OCI-LY3 (cell line): ENCODE results near the gene C2CD4A.

Experiments
- H2AFZ ChIP-seq: fragments of 200-600, 300-600 bp; shearing (Covaris generic); 2 replicates; pipeline ENCODE4 v1.6.0; 2014; ENCODE audit warnings: antibody characterized with exemption, low read depth, low read length
- H3K27ac ChIP-seq: fragments of 200-600, 300-600 bp; sonication (generic); 2 replicates; pipeline ENCODE4 v1.5.1; 2014; ENCODE audit warnings: mild to moderate bottlenecking, low read length, moderate library complexity, mixed read lengths
- H3K27me3 ChIP-seq: fragments of 200-600, 300-600 bp; sonication (generic); 2 replicates; pipeline ENCODE4 v1.6.1; 2014; ENCODE audit warnings: low read depth, low read length, mixed read lengths
- H3K36me3 ChIP-seq: fragments of 200-600, 300-600 bp; sonication (generic); replicated peaks from 2 replicates; pipeline ENCODE3; 2014; ENCODE audit warnings: low read depth, low read length, mixed read lengths
- H3K4me1 ChIP-seq: fragments of 300-600, 200-600 bp; sonication (generic); 2 replicates; pipeline ENCODE4 v1.6.1; 2014; ENCODE audit warnings: low read length, mixed read lengths
- H3K4me2 ChIP-seq: fragments of 200-600, 300-600 bp; sonication (generic); 2 replicates; pipeline ENCODE4 v1.6.1; 2014; ENCODE audit warnings: low read length, mixed read lengths
- H3K4me3 ChIP-seq: fragments of 300-600, 200-600 bp; sonication (generic); 2 replicates; pipeline ENCODE4 v1.5.1; 2014; ENCODE audit warnings: antibody characterized with exemption, mild to moderate bottlenecking, low read length, moderate library complexity
- H3K79me2 ChIP-seq: fragments of 300-600, 200-600 bp; shearing (Covaris generic); 2 replicates; pipeline ENCODE4 v1.6.1; 2014; ENCODE audit warnings: mild to moderate bottlenecking, low read length, mixed read lengths
- H3K9ac ChIP-seq: fragments of 300-600, 200-600 bp; shearing (Covaris generic); 2 replicates; pipeline ENCODE4 v1.6.0; 2014; ENCODE audit warnings: mild to moderate bottlenecking, low read length, moderate library complexity
- H3K9me3 ChIP-seq: fragments of 200-600, 300-600 bp; shearing (Covaris generic); 2 replicates; pipeline ENCODE4 v1.6.1; 2014; ENCODE audit warnings: low read length, mixed read lengths; ENCODE audit not compliant: insufficient read depth
- H4K20me1 ChIP-seq: fragments of 200-600, 300-600 bp; sonication (generic); 2 replicates; pipeline ENCODE4 v1.6.1; 2016; ENCODE audit warnings: low read length, mixed read lengths; ENCODE audit not compliant: insufficient read depth
- EZH2phosphoT487 ChIP-seq: fragments of 200-600 bp; shearing (Covaris generic); IDR thresholded peaks from 2 replicates; pipeline ENCODE4 v1.6.1; 2018; ENCODE audit warnings: antibody characterized with exemption, mixed run types, low read depth
- TF ChIP-seq, protein P1 (sequence below): fragments of 200-600, 300-600 bp; sonication (generic); IDR thresholded peaks from 2 replicates; pipeline ENCODE4 v1.5.1; 2014; ENCODE audit warnings: antibody characterized with exemption, low read length, low read depth

C2CD4A gene

GRCh38 chr15:62088353-62088693 is 21.5 kb downstream of the C2CD4A start:
- no peaks in the 10 kb centered on the region for H3K9me3 ChIP-seq
- H3K27me3 ChIP-seq = no peaks in the 10 kb centered on the region
- H3K36me3 ChIP-seq = no peaks in the 10 kb centered on the region
- H3K4me3 ChIP-seq = no peak overlapping the region
- TF ChIP-seq EZH2phosphoT487 = no peak
- TF ChIP-seq, protein P1, sequence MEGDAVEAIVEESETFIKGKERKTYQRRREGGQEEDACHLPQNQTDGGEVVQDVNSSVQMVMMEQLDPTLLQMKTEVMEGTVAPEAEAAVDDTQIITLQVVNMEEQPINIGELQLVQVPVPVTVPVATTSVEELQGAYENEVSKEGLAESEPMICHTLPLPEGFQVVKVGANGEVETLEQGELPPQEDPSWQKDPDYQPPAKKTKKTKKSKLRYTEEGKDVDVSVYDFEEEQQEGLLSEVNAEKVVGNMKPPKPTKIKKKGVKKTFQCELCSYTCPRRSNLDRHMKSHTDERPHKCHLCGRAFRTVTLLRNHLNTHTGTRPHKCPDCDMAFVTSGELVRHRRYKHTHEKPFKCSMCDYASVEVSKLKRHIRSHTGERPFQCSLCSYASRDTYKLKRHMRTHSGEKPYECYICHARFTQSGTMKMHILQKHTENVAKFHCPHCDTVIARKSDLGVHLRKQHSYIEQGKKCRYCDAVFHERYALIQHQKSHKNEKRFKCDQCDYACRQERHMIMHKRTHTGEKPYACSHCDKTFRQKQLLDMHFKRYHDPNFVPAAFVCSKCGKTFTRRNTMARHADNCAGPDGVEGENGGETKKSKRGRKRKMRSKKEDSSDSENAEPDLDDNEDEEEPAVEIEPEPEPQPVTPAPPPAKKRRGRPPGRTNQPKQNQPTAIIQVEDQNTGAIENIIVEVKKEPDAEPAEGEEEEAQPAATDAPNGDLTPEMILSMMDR = no peak
- H2AFZ ChIP-seq = no peak overlapping the region
- no peak overlapping the region for H3K9ac ChIP-seq
- H3K27ac ChIP-seq = no peak overlapping the region
- H4K20me1 ChIP-seq = no peaks in the 10 kb centered on the region
- no peaks in the 10 kb centered on the region for H3K79me2 ChIP-seq
- H3K4me2 ChIP-seq = no peak overlapping the region
- H3K4me1 ChIP-seq = peaks cover 17% of the 10 kb centered on the region

- Histone ChIP-seq H3K4me3 (no peak overlapping the region), H3K36me3 (no peaks in the 10 kb centered on the region), H3K27ac (no peak overlapping the region), H3K9me3 (no peaks in the 10 kb centered on the region), H2AFZ (no peak overlapping the region), H3K4me1 (peaks cover 10% of the 10 kb centered on the region), H3K27me3 (no peaks in the 10 kb centered on the region), H3K4me2 (no peak overlapping the region), H3K79me2 (no peaks in the 10 kb centered on the region), H3K9ac (no peak overlapping the region), H4K20me1 (no peaks in the 10 kb centered on the region)
- TF ChIP-seq, protein P1 = no peak
- TF ChIP-seq EZH2phosphoT487 = no peak
Observed at GRCh38 chr15:62089616-62090015, 22.8 kb downstream of the C2CD4A start.

DNA sequence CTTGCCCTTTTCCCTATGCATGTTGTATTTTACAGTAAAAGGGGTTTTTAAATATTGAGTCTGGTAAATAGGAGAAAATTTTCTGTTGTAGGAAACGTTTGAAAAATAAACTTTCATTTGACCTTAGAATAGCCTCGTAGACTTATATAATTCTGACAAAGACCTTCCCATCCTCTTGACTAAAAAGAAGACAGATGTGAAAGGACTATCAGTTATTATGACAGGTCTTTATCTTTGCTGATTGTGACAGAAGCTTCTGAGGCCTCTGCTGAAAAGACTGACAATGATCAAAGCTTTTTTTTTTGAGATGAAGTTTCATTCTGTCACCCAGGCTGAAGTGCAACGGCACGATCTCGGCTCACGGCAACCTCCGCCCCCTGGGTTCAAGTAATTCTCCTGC is 24.2 kb downstream of the C2CD4A start:
- Histone ChIP-seq H3K79me2 (no peaks in the 10 kb centered on the region), H3K4me3 (no peak overlapping the region), H3K4me2 (no peak overlapping the region), H4K20me1 (no peaks in the 10 kb centered on the region), H3K36me3 (no peaks in the 10 kb centered on the region), H3K27ac (no peak overlapping the region), H2AFZ (no peak overlapping the region), H3K27me3 (no peaks in the 10 kb centered on the region), H3K4me1 (peaks cover 10% of the 10 kb centered on the region), H3K9ac (no peak overlapping the region), H3K9me3 (no peaks in the 10 kb centered on the region)
- TF ChIP-seq EZH2phosphoT487 = no peak
- TF ChIP-seq, protein P1 = no peak

- Histone ChIP-seq H4K20me1 (no peaks in the 10 kb centered on the region), H3K4me2 (no peak overlapping the region), H2AFZ (no peak overlapping the region), H3K27me3 (peaks cover 2% of the 10 kb centered on the region; the same call in 1 of the 2 replicates), H3K36me3 (no peaks in the 10 kb centered on the region), H3K27ac (no peak overlapping the region), H3K9me3 (no peaks in the 10 kb centered on the region), H3K4me1 (no peaks in the 10 kb centered on the region), H3K4me3 (no peak overlapping the region), H3K9ac (no peak overlapping the region), H3K79me2 (no peaks in the 10 kb centered on the region)
- TF ChIP-seq, protein P1 = no peak
- TF ChIP-seq EZH2phosphoT487 = no peak
Observed at GRCh38 chr15:62093809-62094208, 27.0 kb downstream of the C2CD4A start.
